IPS-NIHi7 (cell line): ENCODE measurements around the gene ZNF331.

ENCODE experiments used
- DNase-seq: peaks from one replicate; pipeline ENCODE4 v3.0.0; 2012; ENCODE audit warnings: mixed read lengths; ENCODE audit errors: extremely low spot score

ZNF331 gene

GRCh38 chr19:53520547-53521372 is 17.2 kb upstream of the ZNF331 start:
- peak; percentile 94 for DNase-seq

- no peak for DNase-seq
Observed at GRCh38 chr19:53521373-53522202, 16.4 kb upstream of the ZNF331 start.

- DNase-seq = no peak
Observed at GRCh38 chr19:53525922-53526321, 12.0 kb upstream of the ZNF331 start.

- DNase-seq = no peak
Observed at GRCh38 chr19:53530622-53531021, 7.3 kb upstream of the ZNF331 start.

- DNase-seq = no peak
Observed at GRCh38 chr19:53531457-53531856, 6.5 kb upstream of the ZNF331 start.

- DNase-seq = no peak
Observed at GRCh38 chr19:53532362-53532761, 5.6 kb upstream of the ZNF331 start.

GRCh38 chr19:53536225-53536548 is 1.8 kb upstream of the ZNF331 start:
- DNase-seq = no peak

GRCh38 chr19:53537121-53537520 is 824 bp upstream of the ZNF331 start:
- DNase-seq = no peak

- no peak for DNase-seq
Observed at GRCh38 chr19:53538378-53539109, 599 bp downstream of the ZNF331 start.

GRCh38 chr19:53540091-53540490 is 2.1 kb downstream of the ZNF331 start:
- no peak for DNase-seq

GRCh38 chr19:53541971-53542370 is 4.0 kb downstream of the ZNF331 start:
- no peak for DNase-seq

GRCh38 chr19:53545271-53546065 is 7.5 kb downstream of the ZNF331 start:
- DNase-seq = no peak

- no peak for DNase-seq
Observed at GRCh38 chr19:53546758-53547513, 9.0 kb downstream of the ZNF331 start.

- no peak for DNase-seq
Observed at GRCh38 chr19:53549340-53549739, 11.4 kb downstream of the ZNF331 start.

GRCh38 chr19:53552001-53552721 is 14.2 kb downstream of the ZNF331 start:
- no peak for DNase-seq

GRCh38 chr19:53553156-53553555 is 15.2 kb downstream of the ZNF331 start:
- DNase-seq = no peak

- DNase-seq = peak; percentile 66
Observed at GRCh38 chr19:53553865-53554791, 16.2 kb downstream of the ZNF331 start.

- DNase-seq = no peak
Observed at GRCh38 chr19:53554804-53555203, 16.9 kb downstream of the ZNF331 start.

GRCh38 chr19:53555352-53555751 is 17.4 kb downstream of the ZNF331 start:
- no peak for DNase-seq
